Ishikawa (cell line): ENCODE data around the gene ADM2.

Source experiments
- CEBPB ChIP-seq: IDR thresholded peaks from 2 replicates; pipeline ENCODE4 v1.6.1; 2012
- CREB1 ChIP-seq: IDR thresholded peaks from 2 replicates; pipeline ENCODE4 v1.6.1; 2012; ENCODE audit warnings: low read depth
- EGR1 ChIP-seq: IDR thresholded peaks from 2 replicates; pipeline ENCODE4 v1.6.1; 2012
- EP300 ChIP-seq: IDR thresholded peaks from 2 replicates; pipeline ENCODE4 v1.6.1; 2012; ENCODE audit warnings: borderline replicate concordance
- FOXM1 ChIP-seq: IDR thresholded peaks from 2 replicates; pipeline ENCODE4 v1.6.1; 2012; ENCODE audit warnings: low read depth, borderline replicate concordance
- NFIC ChIP-seq: IDR thresholded peaks from 2 replicates; pipeline ENCODE4 v1.6.1; 2012
- RAD21 ChIP-seq: IDR thresholded peaks from 2 replicates; pipeline ENCODE4 v1.6.1; 2012; ENCODE audit warnings: low read depth
- TAF1 ChIP-seq: IDR thresholded peaks from 2 replicates; pipeline ENCODE4 v1.6.1; 2012; ENCODE audit warnings: low read depth, mild to moderate bottlenecking
- TCF12 ChIP-seq: IDR thresholded peaks from 2 replicates; pipeline ENCODE4 v1.6.1; 2012; ENCODE audit warnings: low read depth
- TEAD4 ChIP-seq: IDR thresholded peaks from 2 replicates; pipeline ENCODE4 v1.6.1; 2012
- YY1 ChIP-seq: IDR thresholded peaks from 2 replicates; pipeline ENCODE4 v1.6.1; 2012; ENCODE audit warnings: low read depth
- ZBTB7A ChIP-seq: IDR thresholded peaks from 2 replicates; pipeline ENCODE4 v1.6.1; 2012; ENCODE audit warnings: low read depth
- TF ChIP-seq, protein P1 (sequence below): IDR thresholded peaks from 2 replicates; pipeline ENCODE4 v1.6.1; 2012
- TF ChIP-seq, protein P2 (sequence below): IDR thresholded peaks from 2 replicates; pipeline ENCODE4 v1.6.1; 2012; ENCODE audit warnings: low read depth, mild to moderate bottlenecking
- TF ChIP-seq, protein P3 (sequence below): IDR thresholded peaks from 2 replicates; pipeline ENCODE4 v1.6.1; 2012

The ADM2 gene

DNA sequence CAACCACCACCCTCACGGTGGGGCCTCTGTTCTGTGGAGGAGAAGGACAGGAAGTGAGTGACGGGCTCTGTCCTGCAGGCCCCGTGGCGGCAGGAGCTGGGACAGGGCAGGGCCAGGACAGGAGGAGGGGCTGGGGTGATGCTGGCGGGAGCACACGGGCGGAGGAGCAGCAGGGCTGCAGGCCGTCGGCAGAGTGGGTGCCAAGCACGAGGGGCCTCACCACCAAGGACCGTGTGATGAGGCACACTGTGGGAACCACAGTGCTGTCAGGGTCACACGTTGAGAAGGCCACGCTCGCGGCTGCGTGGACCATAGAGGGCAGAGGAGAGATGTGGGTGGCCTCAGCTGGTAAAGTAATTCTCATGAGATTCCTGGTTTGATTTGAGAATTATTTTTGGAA is 35.5 kb downstream of the ADM2 start:
- TF ChIP-seq FOXM1 (no peak), RAD21 (no peak), TAF1 (no peak), CREB1 (no peak), ZBTB7A (no peak), EGR1 (no peak), NFIC (no peak), YY1 (no peak), TCF12 (no peak), TEAD4 (no peak), CEBPB (no peak)
- TF ChIP-seq, protein P1, sequence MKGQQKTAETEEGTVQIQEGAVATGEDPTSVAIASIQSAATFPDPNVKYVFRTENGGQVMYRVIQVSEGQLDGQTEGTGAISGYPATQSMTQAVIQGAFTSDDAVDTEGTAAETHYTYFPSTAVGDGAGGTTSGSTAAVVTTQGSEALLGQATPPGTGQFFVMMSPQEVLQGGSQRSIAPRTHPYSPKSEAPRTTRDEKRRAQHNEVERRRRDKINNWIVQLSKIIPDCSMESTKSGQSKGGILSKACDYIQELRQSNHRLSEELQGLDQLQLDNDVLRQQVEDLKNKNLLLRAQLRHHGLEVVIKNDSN, result no peak
- TF ChIP-seq, protein P2, sequence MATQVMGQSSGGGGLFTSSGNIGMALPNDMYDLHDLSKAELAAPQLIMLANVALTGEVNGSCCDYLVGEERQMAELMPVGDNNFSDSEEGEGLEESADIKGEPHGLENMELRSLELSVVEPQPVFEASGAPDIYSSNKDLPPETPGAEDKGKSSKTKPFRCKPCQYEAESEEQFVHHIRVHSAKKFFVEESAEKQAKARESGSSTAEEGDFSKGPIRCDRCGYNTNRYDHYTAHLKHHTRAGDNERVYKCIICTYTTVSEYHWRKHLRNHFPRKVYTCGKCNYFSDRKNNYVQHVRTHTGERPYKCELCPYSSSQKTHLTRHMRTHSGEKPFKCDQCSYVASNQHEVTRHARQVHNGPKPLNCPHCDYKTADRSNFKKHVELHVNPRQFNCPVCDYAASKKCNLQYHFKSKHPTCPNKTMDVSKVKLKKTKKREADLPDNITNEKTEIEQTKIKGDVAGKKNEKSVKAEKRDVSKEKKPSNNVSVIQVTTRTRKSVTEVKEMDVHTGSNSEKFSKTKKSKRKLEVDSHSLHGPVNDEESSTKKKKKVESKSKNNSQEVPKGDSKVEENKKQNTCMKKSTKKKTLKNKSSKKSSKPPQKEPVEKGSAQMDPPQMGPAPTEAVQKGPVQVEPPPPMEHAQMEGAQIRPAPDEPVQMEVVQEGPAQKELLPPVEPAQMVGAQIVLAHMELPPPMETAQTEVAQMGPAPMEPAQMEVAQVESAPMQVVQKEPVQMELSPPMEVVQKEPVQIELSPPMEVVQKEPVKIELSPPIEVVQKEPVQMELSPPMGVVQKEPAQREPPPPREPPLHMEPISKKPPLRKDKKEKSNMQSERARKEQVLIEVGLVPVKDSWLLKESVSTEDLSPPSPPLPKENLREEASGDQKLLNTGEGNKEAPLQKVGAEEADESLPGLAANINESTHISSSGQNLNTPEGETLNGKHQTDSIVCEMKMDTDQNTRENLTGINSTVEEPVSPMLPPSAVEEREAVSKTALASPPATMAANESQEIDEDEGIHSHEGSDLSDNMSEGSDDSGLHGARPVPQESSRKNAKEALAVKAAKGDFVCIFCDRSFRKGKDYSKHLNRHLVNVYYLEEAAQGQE, result no peak
- TF ChIP-seq, protein P3, sequence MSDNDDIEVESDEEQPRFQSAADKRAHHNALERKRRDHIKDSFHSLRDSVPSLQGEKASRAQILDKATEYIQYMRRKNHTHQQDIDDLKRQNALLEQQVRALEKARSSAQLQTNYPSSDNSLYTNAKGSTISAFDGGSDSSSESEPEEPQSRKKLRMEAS, result no peak

DNA sequence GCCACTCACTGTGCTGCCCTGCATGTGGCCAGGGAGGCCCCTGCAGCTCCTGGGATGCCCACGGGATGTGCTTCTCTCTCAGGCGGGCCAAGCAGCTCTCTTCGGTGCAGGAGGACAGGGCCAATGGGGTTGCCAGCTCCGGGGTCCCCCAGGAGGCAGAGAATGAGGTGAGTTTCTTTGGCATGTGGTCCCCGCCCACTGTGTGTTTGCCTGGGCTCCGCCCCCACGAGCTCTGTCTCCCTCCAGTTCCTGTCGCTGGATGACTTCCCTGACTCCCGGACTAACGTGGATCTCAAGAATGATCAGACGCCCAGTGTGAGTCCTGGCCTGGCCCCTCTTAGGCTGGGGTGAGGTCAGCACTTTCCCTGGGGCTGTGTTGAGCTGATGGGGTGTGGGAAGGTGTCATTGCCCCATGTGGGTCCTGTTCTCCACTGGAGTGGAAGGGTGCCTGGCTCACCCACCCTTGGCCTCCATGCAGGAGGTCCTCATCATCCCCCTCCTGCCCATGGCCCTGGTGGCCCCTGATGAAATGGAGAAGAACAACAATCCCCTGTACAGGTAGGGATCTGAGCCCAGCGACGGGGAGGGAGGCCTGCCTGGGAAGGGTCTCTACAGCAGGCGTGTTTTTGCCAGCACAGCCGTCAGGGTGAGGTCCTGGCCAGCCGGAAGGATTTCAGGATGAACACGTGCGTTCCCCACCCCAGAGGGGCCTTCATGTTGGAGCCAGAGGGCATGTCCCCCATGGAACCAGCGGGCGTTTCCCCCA is 36.3 kb downstream of the ADM2 start:
- TF ChIP-seq YY1 (no peak), ZBTB7A (no peak), CEBPB (no peak), EP300 (no peak), FOXM1 (no peak), CREB1 (no peak), RAD21 (no peak), TAF1 (no peak)
- TF ChIP-seq, protein P1, result no peak

DNA sequence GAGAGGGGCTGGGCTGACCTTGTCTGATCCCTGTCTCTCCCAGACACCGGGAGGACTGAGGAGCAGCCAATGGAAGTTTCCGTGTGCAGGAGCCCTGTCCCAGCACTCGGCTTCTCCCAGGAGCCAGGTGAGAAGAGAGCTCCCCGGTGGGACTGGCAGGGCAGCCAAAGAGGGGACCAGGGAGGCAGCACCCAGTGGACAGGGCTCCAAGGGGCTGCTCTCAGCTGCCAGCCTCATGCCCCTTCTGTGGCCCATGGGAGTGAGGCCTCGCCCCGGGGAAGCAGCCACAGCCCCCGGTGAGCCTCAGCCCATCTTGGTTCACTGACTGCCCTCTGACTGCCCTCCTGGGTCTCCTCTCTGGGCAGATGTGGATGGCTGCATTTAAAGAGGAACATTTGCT is 37.3 kb downstream of the ADM2 start:
- TF ChIP-seq NFIC (no peak), CREB1 (no peak), YY1 (no peak), FOXM1 (no peak), ZBTB7A (no peak)
- TF ChIP-seq, protein P3, result no peak
- TF ChIP-seq, protein P2, result no peak

DNA sequence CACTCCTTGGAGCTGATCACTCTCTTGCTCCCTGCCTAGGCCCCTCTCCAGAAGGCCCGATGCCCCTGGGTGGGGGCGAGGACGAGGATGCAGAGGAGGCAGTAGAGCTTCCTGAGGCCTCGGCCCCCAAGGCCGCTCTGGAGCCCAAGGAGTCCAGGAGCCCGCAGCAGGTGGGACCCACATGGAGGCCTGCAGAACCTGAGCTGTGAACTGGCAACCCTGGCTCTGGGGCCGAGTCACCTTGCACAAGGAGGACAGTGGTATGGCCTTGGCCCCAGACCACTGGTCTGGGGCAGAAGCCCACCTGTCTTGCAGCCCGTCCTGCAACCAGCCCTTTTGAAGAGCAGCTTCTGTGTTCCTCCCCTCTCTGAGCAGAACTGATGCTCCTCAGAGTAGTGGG is 37.8 kb downstream of the ADM2 start:
- TF ChIP-seq TAF1, result no peak
- TF ChIP-seq EGR1, result no peak
- no peak for TF ChIP-seq EP300
- TF ChIP-seq YY1, result no peak
- TF ChIP-seq CEBPB, result no peak
- TF ChIP-seq TEAD4, result no peak
- TF ChIP-seq NFIC, result no peak
- TF ChIP-seq TCF12, result no peak
- TF ChIP-seq ZBTB7A, result no peak
- TF ChIP-seq, protein P3, result no peak
- TF ChIP-seq RAD21, result no peak
- TF ChIP-seq FOXM1, result no peak
- TF ChIP-seq, protein P2, result no peak
- no peak for TF ChIP-seq CREB1
- TF ChIP-seq, protein P1, result no peak
